ENCODE measurements around the gene NFIL3.
"Not testable (repeated sequence)": the region's sequence is repeated elsewhere in the genome, so short reads cannot be mapped to it uniquely, and the experiment has no call there.

NFIL3 gene

GRCh38 chr9:91393826-91394225 lies 29.8 kb downstream of the NFIL3 start:
- no peaks in the 10 kb centered on the region for H3K9me3 ChIP-seq (ENCODE audit: control insufficient read depth, insufficient read depth, low read length)
- no peaks in the 10 kb centered on the region; the same call in 1 of the 2 replicates for H3K36me3 ChIP-seq (ENCODE audit: insufficient read depth, low read length)
- 0 out of 2 replicates have a peak, but pooled peaks cover 3% of the 10 kb centered on the region for H3K4me1 ChIP-seq (ENCODE audit: insufficient read depth, low read length)
- no peak overlapping the region for H3K9ac ChIP-seq (ENCODE audit: low read depth, low read length)

- Histone ChIP-seq H3K9ac (ENCODE audit: low read depth, low read length) (no peak overlapping the region), H3K36me3 (ENCODE audit: insufficient read depth, low read length) (no peaks in the 10 kb centered on the region; the same call in 1 of the 2 replicates), H3K4me1 (ENCODE audit: insufficient read depth, low read length) (0 out of 2 replicates have a peak, but pooled peaks cover 3% of the 10 kb centered on the region), H3K9me3 (ENCODE audit: control insufficient read depth, insufficient read depth, low read length) (no peaks in the 10 kb centered on the region)
Observed at GRCh38 chr9:91392435-91392834, 31.2 kb downstream of the NFIL3 start.

GRCh38 chr9:91391818-91392217 lies 31.8 kb downstream of the NFIL3 start:
- no peaks in the 10 kb centered on the region for H3K9me3 ChIP-seq (ENCODE audit: control insufficient read depth, insufficient read depth, low read length)

GRCh38 chr9:91391412-91391811 lies 32.2 kb downstream of the NFIL3 start:
- H3K9ac ChIP-seq (ENCODE audit: low read depth, low read length) = no peak overlapping the region
- no peaks in the 10 kb centered on the region for H3K9me3 ChIP-seq (ENCODE audit: control insufficient read depth, insufficient read depth, low read length)

More at GRCh38 chr9:91391818-91392217, 31.8 kb downstream of the NFIL3 start:
- Histone ChIP-seq H3K36me3 (ENCODE audit: insufficient read depth, low read length) (no peaks in the 10 kb centered on the region; the same call in 1 of the 2 replicates), H3K9ac (ENCODE audit: low read depth, low read length) (no peak overlapping the region), H3K4me1 (ENCODE audit: insufficient read depth, low read length) (0 out of 2 replicates have a peak, but pooled peaks cover 3% of the 10 kb centered on the region)

GRCh38 chr9:91389686-91390085 lies 33.9 kb downstream of the NFIL3 start:
- not testable (repeated sequence) for H3K4me1 ChIP-seq (ENCODE audit: insufficient read depth, low read length); H3K9me3 ChIP-seq (ENCODE audit: control insufficient read depth, insufficient read depth, low read length); H3K9ac ChIP-seq (ENCODE audit: low read depth, low read length); H3K36me3 ChIP-seq (ENCODE audit: insufficient read depth, low read length)

More at GRCh38 chr9:91391412-91391811, 32.2 kb downstream of the NFIL3 start:
- 0 out of 2 replicates have a peak, but pooled peaks cover 3% of the 10 kb centered on the region for H3K4me1 ChIP-seq (ENCODE audit: insufficient read depth, low read length)
- H3K36me3 ChIP-seq (ENCODE audit: insufficient read depth, low read length) = no peaks in the 10 kb centered on the region; the same call in 1 of the 2 replicates

- Histone ChIP-seq H3K9me3 (ENCODE audit: control insufficient read depth, insufficient read depth, low read length) (no peaks in the 10 kb centered on the region), H3K4me1 (ENCODE audit: insufficient read depth, low read length) (no peaks in the 10 kb centered on the region), H3K36me3 (ENCODE audit: insufficient read depth, low read length) (no peaks in the 10 kb centered on the region), H3K9ac (ENCODE audit: low read depth, low read length) (no peak overlapping the region)
Observed at GRCh38 chr9:91386765-91387164, 36.9 kb downstream of the NFIL3 start.

GRCh38 chr9:91384954-91385353 lies 38.7 kb downstream of the NFIL3 start:
- Histone ChIP-seq H3K9me3 (ENCODE audit: control insufficient read depth, insufficient read depth, low read length) (no peaks in the 10 kb centered on the region), H3K4me1 (ENCODE audit: insufficient read depth, low read length) (no peaks in the 10 kb centered on the region), H3K9ac (ENCODE audit: low read depth, low read length) (no peak overlapping the region), H3K36me3 (ENCODE audit: insufficient read depth, low read length) (no peaks in the 10 kb centered on the region)

GRCh38 chr9:91383577-91383976 lies 40.1 kb downstream of the NFIL3 start:
- Histone ChIP-seq H3K9ac (ENCODE audit: low read depth, low read length) (no peak overlapping the region), H3K4me1 (ENCODE audit: insufficient read depth, low read length) (no peaks in the 10 kb centered on the region), H3K36me3 (ENCODE audit: insufficient read depth, low read length) (no peaks in the 10 kb centered on the region), H3K9me3 (ENCODE audit: control insufficient read depth, insufficient read depth, low read length) (no peaks in the 10 kb centered on the region)

GRCh38 chr9:91382298-91382697 lies 41.3 kb downstream of the NFIL3 start:
- H3K36me3 ChIP-seq (ENCODE audit: insufficient read depth, low read length) = no peaks in the 10 kb centered on the region
- no peaks in the 10 kb centered on the region for H3K4me1 ChIP-seq (ENCODE audit: insufficient read depth, low read length)
- no peak overlapping the region for H3K9ac ChIP-seq (ENCODE audit: low read depth, low read length)
- no peaks in the 10 kb centered on the region for H3K9me3 ChIP-seq (ENCODE audit: control insufficient read depth, insufficient read depth, low read length)

GRCh38 chr9:91379426-91379825 lies 44.2 kb downstream of the NFIL3 start:
- Histone ChIP-seq H3K9me3 (ENCODE audit: control insufficient read depth, insufficient read depth, low read length) (no peaks in the 10 kb centered on the region), H3K36me3 (ENCODE audit: insufficient read depth, low read length) (no peaks in the 10 kb centered on the region), H3K4me1 (ENCODE audit: insufficient read depth, low read length) (no peaks in the 10 kb centered on the region), H3K9ac (ENCODE audit: low read depth, low read length) (no peak overlapping the region)

- H3K36me3 ChIP-seq (ENCODE audit: insufficient read depth, low read length) = no peaks in the 10 kb centered on the region
- H3K4me1 ChIP-seq (ENCODE audit: insufficient read depth, low read length) = no peaks in the 10 kb centered on the region
- no peak overlapping the region for H3K9ac ChIP-seq (ENCODE audit: low read depth, low read length)
- H3K9me3 ChIP-seq (ENCODE audit: control insufficient read depth, insufficient read depth, low read length) = no peaks in the 10 kb centered on the region
Observed at GRCh38 chr9:91378695-91379127, 44.9 kb downstream of the NFIL3 start.

GRCh38 chr9:91378054-91378453 lies 45.6 kb downstream of the NFIL3 start:
- H3K9me3 ChIP-seq (ENCODE audit: control insufficient read depth, insufficient read depth, low read length); H3K9ac ChIP-seq (ENCODE audit: low read depth, low read length); H3K4me1 ChIP-seq (ENCODE audit: insufficient read depth, low read length); H3K36me3 ChIP-seq (ENCODE audit: insufficient read depth, low read length): not testable (repeated sequence)

- no peaks in the 10 kb centered on the region for H3K9me3 ChIP-seq (ENCODE audit: control insufficient read depth, insufficient read depth, low read length)
- no peaks in the 10 kb centered on the region for H3K36me3 ChIP-seq (ENCODE audit: insufficient read depth, low read length)
- no peaks in the 10 kb centered on the region for H3K4me1 ChIP-seq (ENCODE audit: insufficient read depth, low read length)
- H3K9ac ChIP-seq (ENCODE audit: low read depth, low read length) = no peak overlapping the region
Observed at GRCh38 chr9:91376239-91376638, 47.4 kb downstream of the NFIL3 start.

- Histone ChIP-seq H3K9ac (ENCODE audit: low read depth, low read length) (no peak overlapping the region), H3K9me3 (ENCODE audit: control insufficient read depth, insufficient read depth, low read length) (no peaks in the 10 kb centered on the region), H3K36me3 (ENCODE audit: insufficient read depth, low read length) (no peaks in the 10 kb centered on the region), H3K4me1 (ENCODE audit: insufficient read depth, low read length) (no peaks in the 10 kb centered on the region)
Observed at GRCh38 chr9:91374939-91375338, 48.7 kb downstream of the NFIL3 start.

GRCh38 chr9:91371894-91372293 lies 51.7 kb downstream of the NFIL3 start:
- H3K9me3 ChIP-seq (ENCODE audit: control insufficient read depth, insufficient read depth, low read length) = no peaks in the 10 kb centered on the region
- no peak overlapping the region for H3K9ac ChIP-seq (ENCODE audit: low read depth, low read length)
- H3K4me1 ChIP-seq (ENCODE audit: insufficient read depth, low read length) = no peaks in the 10 kb centered on the region
- no peaks in the 10 kb centered on the region for H3K36me3 ChIP-seq (ENCODE audit: insufficient read depth, low read length)

- not testable (repeated sequence) for H3K4me1 ChIP-seq (ENCODE audit: insufficient read depth, low read length); H3K9me3 ChIP-seq (ENCODE audit: control insufficient read depth, insufficient read depth, low read length); H3K9ac ChIP-seq (ENCODE audit: low read depth, low read length); H3K36me3 ChIP-seq (ENCODE audit: insufficient read depth, low read length)
Observed at GRCh38 chr9:91370006-91370405, 53.6 kb downstream of the NFIL3 start.

Measured in ES-I3 (cell line).